Erythroblast (primary cell): Measurements from ENCODE around the gene ZNF236.

Source experiments
- GATA1 ChIP-seq: IDR thresholded peaks from 2 replicates; pipeline ENCODE4 v1.6.1; 2011; ENCODE audit warnings: low read depth, mild to moderate bottlenecking, control low read depth, low read length, moderate library complexity
- POLR2A ChIP-seq: IDR thresholded peaks from 2 replicates; pipeline ENCODE4 v1.6.1; 2011; ENCODE audit warnings: mild to moderate bottlenecking, low read length

DNA sequence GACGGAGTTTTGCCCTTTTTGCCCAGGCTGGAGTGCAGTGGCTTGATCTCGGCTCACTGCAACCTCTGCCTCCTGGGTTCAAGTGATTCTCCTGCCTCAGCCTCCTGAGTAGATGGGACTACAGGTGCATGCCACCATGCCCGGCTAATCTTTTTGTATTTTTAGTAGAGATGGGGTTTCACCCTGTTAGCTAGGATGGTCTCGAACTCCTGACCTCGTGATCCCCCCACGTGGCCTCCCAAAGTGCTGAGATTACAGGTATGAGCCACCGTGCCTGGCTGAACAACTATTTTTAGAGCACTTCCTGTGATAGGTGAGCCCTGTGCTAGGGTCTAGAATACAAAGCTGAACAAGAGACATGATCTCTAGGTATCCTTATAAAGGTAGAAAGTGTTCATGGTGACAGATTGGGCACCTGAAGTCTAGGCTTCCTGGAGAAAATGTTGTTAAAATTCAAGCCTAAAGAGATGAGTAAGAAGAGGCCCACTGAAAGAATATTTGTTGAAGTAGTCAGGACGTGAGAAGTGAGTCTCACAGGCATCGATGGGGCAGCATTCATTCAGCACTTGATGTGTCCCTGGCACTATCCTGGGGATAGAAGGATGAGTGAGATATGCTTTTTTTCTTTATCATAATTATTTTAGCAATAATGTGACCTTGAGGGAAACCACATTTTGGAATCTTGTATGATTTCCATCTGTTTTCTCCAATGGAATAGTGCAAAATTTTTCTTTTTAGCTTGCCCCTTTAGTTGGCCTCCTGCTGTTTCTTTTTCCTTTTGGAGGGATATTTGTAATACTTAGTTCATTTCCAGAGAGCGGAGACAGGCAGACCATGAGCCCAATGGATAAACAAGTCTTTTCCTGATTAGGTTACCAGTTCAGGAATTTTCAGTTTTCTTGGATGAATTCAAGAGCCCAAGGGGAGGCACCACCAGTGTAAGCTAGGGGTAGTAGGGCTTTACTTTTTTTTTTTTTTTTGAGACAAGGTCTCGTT lies 5.1 kb downstream of the ZNF236 start:
- no peak for TF ChIP-seq POLR2A
- TF ChIP-seq GATA1, result no peak
